ENCODE results near the gene ACTRT3.
A peak's percentile ranks its signal among the peaks of the same experiment; 100 is the strongest.

Gene ACTRT3

GRCh38 chr3:169760479-169760878 is 8.9 kb downstream of the ACTRT3 start:
- peak; percentile 62 to 81 for DNase-seq (ENCODE audit: low read depth in 2 of 2)
- no peak for TF ChIP-seq CTCF (IDR thresholded peaks at IDR 0.05; ENCODE audit: low read depth, low read length)
- H3K4me3 ChIP-seq (replicated peaks in 1 of 2; ENCODE audit: low read depth in 2 of 2, low read length in 2 of 2), result no peak overlapping the region

DNA sequence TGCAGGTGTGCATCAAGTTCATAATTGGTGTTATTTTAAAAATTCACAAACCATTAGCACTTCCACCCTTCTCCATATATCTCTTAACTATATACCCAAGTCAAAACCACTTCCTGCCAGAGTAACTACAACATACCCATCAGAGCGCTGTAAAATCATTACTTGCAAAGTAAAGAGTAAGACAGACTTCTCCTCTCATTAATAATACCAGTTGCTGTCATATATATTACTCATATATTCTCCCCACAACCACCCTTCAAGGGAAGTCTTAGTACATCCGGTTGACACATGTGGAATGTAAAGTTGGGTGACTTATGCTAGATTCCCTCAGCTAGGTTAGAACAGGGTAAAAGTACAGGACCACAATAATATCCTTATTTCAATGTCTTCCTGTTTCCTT is 10.1 kb downstream of the ACTRT3 start:
- no peak overlapping the region for H3K4me3 ChIP-seq (replicated peaks in 1 of 2; ENCODE audit: low read depth in 2 of 2, low read length in 2 of 2)
- no peak for TF ChIP-seq CTCF (IDR thresholded peaks at IDR 0.05; ENCODE audit: low read depth, low read length)
- peak; percentile 30 to 85 for DNase-seq (ENCODE audit: low read depth in 2 of 2)

- TF ChIP-seq CTCF (IDR thresholded peaks at IDR 0.05; ENCODE audit: low read depth, low read length), result no peak
- no peak for DNase-seq (ENCODE audit: low read depth in 2 of 2)
- no peak overlapping the region for H3K4me3 ChIP-seq (replicated peaks in 1 of 2; ENCODE audit: low read depth in 2 of 2, low read length in 2 of 2)
These were observed 10.9 kb downstream of the ACTRT3 start for GRCh38 chr3:169758359-169758994.

- no peak for DNase-seq (ENCODE audit: low read depth in 2 of 2)
- TF ChIP-seq CTCF (IDR thresholded peaks at IDR 0.05; ENCODE audit: low read depth, low read length), result no peak
- H3K4me3 ChIP-seq (replicated peaks in 1 of 2; ENCODE audit: low read depth in 2 of 2, low read length in 2 of 2), result no peak overlapping the region
These were observed 13.9 kb downstream of the ACTRT3 start for GRCh38 chr3:169755488-169755887.

DNA sequence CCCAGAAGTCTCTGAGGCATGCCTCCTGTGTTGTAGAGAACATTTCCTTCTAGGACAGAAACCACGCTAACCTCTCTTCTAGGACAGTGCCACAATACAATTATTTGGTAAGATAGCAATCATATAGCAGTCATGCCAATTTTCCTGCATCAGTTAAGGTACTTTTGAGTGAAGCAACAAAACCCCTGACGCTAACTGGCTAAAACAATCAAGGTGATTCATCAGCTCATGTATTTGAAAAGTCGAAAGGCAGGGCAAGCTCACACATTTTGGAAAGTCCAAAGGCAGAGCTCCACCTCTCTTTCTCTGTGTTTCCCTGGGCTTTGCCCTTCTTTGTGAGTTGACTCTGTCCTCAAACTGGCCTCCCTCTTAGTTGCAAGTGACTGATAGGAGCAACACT is 14.7 kb downstream of the ACTRT3 start:
- TF ChIP-seq CTCF (IDR thresholded peaks at IDR 0.05; ENCODE audit: low read depth, low read length), result no peak
- no peak for DNase-seq (ENCODE audit: low read depth in 2 of 2)
- no peak overlapping the region for H3K4me3 ChIP-seq (replicated peaks in 1 of 2; ENCODE audit: low read depth in 2 of 2, low read length in 2 of 2)

DNA sequence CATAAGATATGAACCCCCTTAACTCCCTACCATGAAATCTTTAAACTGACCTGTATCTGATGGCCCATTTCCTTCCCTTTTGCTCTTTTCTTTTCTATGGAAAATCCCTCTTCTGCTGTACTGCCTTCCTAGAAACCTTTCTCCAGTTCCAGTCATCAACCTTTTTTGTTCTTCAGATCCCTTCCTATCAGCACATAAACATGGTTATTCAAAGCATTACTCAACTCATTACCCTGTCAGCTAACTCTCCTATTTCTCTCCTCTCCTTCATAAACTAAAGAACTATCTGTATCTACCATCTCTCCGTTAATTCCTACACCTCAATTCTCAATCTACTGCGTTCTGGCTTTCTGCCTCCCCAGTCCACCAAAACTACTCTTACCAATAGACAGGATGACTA is 17.5 kb downstream of the ACTRT3 start:
- H3K4me3 ChIP-seq (replicated peaks in 1 of 2; ENCODE audit: low read depth in 2 of 2, low read length in 2 of 2), result no peak overlapping the region
- TF ChIP-seq CTCF (IDR thresholded peaks at IDR 0.05; ENCODE audit: low read depth, low read length), result no peak
- no peak for DNase-seq (ENCODE audit: low read depth in 2 of 2)

GRCh38 chr3:169750665-169751064 is 18.7 kb downstream of the ACTRT3 start:
- no peak for TF ChIP-seq CTCF (IDR thresholded peaks at IDR 0.05; ENCODE audit: low read depth, low read length)
- H3K4me3 ChIP-seq (replicated peaks in 1 of 2; ENCODE audit: low read depth in 2 of 2, low read length in 2 of 2), result no peak overlapping the region
- no peak for DNase-seq (ENCODE audit: low read depth in 2 of 2)
